T-helper 9 cell (primary cell): ENCODE data around the gene CHKA.

ENCODE experiments used
- DNase-seq: peaks from one replicate; pipeline ENCODE4 v3.0.0-alpha.2; 2020

Gene CHKA

DNA sequence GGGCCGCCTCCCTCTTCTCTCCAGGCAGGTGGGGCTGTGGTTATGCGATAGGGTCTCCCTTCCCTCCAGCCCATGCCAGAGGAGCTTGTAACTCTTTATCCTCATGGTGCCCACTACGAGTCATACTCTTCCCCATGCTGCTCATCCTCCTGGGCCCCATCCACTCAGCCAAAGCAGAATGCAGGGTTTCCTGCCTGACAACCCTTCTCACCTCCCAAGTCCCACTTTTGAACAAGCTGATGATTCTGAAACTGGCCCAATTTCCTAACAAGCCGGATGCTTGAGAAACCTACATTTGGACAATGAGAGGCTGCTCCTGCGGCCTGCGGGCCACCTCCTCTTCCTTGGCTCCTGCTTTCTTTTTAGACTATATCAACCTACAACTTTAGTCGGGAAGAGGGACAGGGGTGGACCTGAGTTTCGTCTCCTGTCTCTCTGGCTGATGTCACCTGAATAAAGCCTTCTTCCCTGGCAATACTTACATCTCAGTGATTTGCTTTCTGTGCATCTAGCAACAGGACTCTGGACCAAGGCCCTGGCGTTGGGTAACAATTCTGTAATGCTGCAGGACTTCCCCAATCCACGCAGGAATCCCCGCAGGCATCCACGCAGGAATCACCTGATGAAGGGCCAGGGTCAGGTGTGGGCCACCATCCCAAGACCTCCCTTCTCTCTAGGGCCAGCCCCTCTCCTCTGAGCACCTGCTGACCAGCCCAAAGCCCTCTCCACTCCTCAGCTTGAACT is 92.2 kb downstream of the CHKA start:
- no peak for DNase-seq

DNA sequence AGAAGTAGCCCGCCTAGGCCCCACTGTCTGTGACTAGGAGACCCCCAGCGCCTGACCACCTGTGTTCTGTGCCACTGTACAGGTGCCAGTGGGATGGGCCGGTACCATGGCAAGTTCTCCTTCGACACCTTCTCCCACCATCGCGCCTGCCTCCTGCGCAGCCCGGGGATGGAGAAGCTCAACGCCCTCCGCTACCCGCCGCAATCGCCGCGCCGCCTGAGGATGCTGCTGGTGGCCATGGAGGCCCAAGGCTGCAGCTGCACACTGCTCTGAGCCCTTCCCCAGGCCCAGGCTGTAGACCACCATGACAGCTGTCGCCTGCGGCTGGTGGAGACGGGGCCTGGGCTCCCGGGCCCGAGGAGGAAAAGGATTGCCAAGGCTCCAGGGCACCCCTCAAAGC is 93.5 kb downstream of the CHKA start:
- no peak for DNase-seq

GRCh38 chr11:68026391-68027105 is 94.6 kb downstream of the CHKA start:
- DNase-seq: no peak

- no peak for DNase-seq
Observed at GRCh38 chr11:68025047-68025446, 96.1 kb downstream of the CHKA start.

GRCh38 chr11:68024508-68024907 is 96.7 kb downstream of the CHKA start:
- no peak for DNase-seq

GRCh38 chr11:68022531-68022930 is 98.7 kb downstream of the CHKA start:
- DNase-seq: no peak

DNA sequence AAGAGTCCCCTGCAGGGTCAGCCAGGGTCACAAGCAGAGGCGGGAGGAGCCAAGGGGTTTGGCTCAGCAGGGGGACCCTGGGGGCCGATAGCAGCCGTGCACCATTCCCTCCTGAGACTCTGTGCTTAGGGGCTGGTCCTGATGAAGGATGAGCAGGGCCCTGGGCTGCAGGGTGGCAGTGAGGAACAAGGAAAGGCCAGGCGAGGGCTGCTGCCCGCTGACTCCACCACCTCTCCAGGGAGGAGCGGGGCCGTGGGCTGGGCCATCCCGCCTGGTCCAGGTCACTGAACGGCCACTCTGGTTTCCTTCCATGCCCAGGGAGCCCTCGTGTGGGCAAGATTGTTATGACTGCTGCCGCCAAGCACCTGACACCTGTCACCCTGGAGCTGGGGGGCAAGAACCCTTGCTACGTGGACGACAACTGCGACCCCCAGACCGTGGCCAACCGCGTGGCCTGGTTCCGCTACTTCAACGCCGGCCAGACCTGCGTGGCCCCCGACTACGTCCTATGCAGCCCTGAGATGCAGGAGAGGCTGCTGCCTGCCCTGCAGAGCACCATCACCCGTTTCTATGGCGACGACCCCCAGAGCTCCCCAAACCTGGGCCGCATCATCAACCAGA is 99.9 kb downstream of the CHKA start:
- DNase-seq: no peak

DNA sequence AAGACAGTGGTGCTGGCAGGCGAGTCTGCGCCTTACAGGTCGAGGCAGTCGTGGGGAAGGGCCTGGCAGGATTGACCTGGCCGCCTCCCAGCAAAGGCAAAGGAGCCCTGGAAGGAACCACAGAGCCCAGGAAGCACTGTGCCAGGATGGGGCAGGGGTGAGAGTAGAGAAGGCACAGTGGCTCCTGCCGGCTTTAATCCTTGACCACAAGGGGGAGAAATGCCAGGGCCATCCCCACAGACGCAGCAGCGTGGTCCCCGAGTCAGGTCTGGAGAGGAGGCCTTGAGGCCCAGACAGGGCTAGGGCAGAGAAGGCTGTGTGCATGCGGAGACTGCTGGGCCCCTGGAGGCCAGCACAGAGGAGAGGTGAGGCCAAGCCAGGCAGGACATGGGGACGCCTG is 100.6 kb downstream of the CHKA start:
- no peak for DNase-seq

DNA sequence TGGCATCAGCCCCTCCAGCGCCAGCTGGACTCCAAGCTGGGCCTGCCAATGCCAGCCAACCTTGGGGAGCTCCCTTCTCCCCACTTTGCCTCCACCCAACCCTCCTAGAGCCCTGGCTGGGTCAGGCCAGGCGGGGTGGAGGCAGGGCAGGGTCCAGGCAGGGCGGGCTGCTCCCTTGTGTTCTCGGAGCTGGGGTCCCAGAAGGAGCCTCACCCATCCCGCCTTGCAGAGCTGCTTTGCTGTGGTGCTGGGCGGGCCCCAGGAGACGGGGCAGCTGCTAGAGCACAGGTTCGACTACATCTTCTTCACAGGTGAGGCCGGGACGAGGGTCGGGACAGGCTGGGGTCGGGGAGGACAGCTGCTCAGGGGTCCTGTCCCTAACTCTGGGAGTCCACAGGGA is 101.7 kb downstream of the CHKA start:
- no peak for DNase-seq

GRCh38 chr11:68018730-68019190 is 102.4 kb downstream of the CHKA start:
- DNase-seq: no peak

DNA sequence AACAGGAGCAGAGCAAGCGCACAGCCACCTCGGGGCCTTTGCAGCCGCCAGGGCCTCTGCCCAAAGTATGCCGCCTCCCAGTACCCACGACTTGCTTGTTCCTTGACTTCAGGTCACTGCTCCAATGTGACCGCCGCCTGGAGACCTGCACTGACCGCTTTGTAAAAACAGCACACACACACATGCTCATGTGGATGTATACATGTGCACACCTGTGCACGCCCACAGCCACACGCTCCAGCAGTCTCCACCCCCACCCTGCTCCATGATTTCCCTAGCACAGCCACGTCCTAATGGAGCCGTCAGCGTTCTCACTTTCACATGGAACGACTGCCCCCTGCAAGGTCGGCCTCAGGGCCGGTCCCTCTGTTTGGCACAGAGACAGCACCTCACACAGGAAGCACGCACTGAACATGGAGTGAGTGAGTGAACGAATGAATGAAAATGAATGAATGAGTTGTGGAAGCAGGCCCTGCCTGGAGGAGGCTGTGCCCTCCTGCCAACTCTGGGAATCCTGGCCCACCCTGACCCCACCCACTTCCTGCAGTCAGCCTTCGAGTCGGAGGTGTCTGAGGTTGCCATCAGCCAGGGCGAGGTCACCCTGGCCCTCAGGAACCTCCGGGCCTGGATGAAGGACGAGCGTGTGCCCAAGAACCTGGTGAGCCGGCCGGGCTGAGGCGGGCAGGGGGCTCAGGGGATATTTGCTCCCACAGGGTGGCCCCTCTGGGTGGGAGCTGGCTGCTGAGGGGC is 103.0 kb downstream of the CHKA start:
- DNase-seq: no peak

DNA sequence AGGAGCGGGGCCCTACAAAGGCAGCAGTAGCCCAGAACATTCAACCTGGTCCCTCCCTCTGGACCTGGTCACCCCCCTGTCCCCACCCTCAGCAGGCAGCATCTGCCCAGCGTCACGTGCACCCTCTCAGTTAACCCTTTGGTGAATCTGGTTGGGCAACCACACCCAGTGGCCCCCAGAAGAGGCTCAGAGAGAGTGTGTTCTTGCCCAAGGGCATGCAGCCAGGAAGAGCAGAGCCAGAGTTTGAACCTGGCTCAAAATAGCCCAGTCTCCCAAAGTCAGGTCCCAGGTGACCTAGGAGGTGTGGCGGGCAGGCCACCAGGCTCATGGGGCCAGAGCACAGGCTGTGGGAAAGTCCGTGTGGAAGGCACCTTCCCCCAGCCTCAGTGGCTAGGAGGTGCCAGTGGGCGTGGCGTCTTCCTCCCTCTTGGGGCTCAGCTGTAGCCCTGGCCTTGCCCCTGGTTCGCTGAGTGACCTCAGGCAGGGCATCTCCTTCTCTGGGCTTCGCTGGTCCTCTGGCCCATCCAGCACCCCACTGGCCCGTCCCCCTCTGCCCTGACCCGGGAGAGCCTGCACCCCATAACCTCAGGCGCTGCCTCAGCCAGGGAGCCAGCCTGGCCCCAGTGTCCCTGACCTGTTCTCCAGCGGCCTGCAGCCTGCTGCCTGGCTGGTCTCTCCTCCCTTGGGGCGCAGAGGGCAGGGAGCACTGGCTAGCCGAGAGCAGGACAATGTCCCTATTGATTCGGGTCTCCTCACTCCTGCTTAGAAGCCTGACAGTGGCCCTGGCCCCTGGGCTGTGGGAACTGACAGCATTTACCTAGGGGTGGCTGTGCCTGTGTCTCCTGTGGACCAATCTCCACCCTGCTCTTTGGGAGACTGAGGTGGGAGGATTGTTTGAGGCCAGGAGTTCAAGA is 104.0 kb downstream of the CHKA start:
- no peak for DNase-seq

DNA sequence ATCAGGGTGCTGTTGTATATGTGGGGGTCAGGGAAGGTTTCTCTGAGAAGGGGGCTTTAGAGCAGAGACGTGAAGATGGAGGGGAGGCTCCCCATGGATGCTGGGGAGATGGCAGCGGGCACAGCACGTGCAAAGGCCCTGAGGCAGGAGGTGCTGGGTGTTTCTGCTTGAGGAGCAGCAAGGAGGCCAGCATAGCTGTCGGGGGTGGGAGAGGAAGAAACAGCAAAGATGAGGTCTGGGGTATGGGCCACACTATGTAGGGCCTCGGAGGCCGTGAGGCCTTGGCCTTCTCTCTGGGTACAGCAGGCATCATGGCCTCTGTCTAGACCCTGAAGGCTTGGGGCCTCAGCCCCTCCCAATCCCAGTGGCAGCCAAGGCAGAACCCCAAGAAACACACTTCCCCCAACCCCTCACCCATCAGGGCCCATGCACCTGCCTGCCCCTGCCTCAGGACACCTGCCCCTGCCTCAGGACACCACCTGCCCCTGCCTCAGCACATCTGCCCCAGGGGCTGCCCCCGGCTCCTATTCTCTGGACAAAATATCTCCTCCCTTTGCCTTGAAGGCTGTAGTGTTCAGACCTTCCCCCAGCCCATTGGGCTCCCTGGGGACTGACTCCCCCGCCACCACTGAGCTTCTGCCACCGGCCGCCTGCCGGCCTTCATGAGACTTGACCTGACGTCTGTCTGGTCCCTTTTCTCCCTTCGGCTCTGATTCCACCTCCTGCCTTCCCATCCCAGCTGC is 104.9 kb downstream of the CHKA start:
- DNase-seq: no peak

- DNase-seq: no peak
Observed at GRCh38 chr11:68015467-68015866, 105.7 kb downstream of the CHKA start.

- DNase-seq: no peak
Observed at GRCh38 chr11:68014947-68015447, 106.2 kb downstream of the CHKA start.

- DNase-seq: no peak
Observed at GRCh38 chr11:68014157-68014946, 106.8 kb downstream of the CHKA start.

DNA sequence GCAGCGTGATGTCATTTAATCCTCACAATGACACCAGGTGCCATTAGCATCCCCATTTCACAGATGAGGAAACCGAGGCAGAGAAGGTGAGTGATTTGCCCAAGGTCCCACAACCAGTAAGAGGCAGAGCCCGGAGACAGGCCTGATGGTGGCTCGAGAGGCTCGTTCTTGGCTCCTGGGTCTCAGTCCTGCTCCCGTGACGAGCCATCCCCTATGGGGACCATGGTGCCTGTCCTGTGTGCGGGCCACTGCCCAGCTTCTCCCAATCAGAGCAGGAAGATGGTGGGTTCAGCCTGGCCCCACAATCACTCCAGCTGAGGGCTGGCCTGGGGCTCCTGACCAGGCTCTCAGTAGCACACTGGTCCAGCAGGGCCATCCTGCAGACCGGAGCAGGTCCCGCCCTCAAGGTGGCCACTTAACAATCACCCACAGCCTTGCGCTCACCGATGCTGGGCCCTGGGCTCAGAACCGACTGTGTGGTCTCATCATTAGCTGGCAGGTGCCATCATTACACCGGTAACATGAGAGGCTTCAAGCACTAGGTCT is 107.5 kb downstream of the CHKA start:
- DNase-seq: no peak

- DNase-seq: no peak
Observed at GRCh38 chr11:68012843-68013610, 108.2 kb downstream of the CHKA start.
